HG03039 (cell line): ENCODE results near the gene IVNS1ABP.
"Not testable (repeated sequence)": the region's sequence is repeated elsewhere in the genome, so short reads cannot be mapped to it uniquely, and the experiment has no call there.

Experiments used
- ATAC-seq: cut with Tn5 transposase; IDR thresholded peaks from one replicate; pipeline ENCODE4 v1.9.1; 2021; ENCODE audit warnings: mild to moderate bottlenecking, moderate library complexity; ENCODE audit not compliant: unreplicated experiment

Gene IVNS1ABP

GRCh38 chr1:185257950-185258208 is 59.2 kb downstream of the IVNS1ABP start:
- ATAC-seq, result no peak

- not testable (repeated sequence) for ATAC-seq
These were observed 59.7 kb downstream of the IVNS1ABP start for GRCh38 chr1:185257116-185257949.

- ATAC-seq, result not testable (repeated sequence)
These were observed 61.4 kb downstream of the IVNS1ABP start for GRCh38 chr1:185255595-185255994.

- ATAC-seq, result not testable (repeated sequence)
These were observed 64.6 kb downstream of the IVNS1ABP start for GRCh38 chr1:185252404-185252803.

GRCh38 chr1:185251928-185252327 is 65.1 kb downstream of the IVNS1ABP start:
- not testable (repeated sequence) for ATAC-seq

- no peak for ATAC-seq
These were observed 67.0 kb downstream of the IVNS1ABP start for GRCh38 chr1:185250063-185250462.

- no peak for ATAC-seq
These were observed 67.5 kb downstream of the IVNS1ABP start for GRCh38 chr1:185249563-185249962.
